ENCODE measurements around the gene TNFRSF1A.

Gene TNFRSF1A

DNA sequence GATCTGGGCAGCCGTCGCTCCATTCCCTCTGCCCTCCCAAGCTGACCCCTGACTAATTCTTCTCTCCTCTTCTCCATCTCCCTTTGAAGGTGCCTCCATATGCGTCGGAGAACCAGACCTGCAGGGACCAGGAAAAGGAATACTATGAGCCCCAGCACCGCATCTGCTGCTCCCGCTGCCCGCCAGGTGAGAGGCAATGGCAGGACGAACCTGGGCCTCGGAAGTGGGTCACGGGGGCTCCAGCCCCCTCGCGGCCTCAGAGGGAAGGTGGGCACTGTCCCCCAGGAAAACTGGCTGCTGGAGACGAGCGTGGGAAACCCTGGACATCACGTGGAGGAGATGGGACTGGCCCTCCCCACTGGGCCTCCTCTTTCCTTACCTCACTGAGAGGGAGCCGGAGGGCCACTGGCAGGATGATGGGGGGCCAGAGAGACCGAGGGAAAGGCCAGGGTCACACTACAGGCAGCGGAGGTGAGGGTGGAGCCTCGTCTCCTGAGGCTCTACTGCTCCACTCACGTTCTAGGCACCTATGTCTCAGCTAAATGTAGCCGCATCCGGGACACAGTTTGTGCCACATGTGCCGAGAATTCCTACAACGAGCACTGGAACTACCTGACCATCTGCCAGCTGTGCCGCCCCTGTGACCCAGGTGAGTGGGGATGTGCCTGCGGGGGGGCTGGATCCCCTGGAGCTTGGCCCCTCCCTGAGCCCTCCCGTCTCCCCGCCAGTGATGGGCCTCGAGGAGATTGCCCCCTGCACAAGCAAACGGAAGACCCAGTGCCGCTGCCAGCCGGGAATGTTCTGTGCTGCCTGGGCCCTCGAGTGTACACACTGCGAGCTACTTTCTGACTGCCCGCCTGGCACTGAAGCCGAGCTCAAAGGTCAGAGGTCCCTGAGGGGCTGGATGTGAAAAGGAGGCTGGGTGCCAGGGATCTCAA lies 42.9 kb upstream of the TNFRSF1A start:
- no peaks in the 10 kb centered on the region for H3K9me2 ChIP-seq (replicated peaks; ENCODE audit: control insufficient read depth, low read length)
- no peaks in the 10 kb centered on the region for H3K9me3 ChIP-seq (ENCODE audit: control insufficient read depth, insufficient read depth, low read length)
- H3K79me2 ChIP-seq (ENCODE audit: control insufficient read depth, low read length) = no peaks in the 10 kb centered on the region
- TF ChIP-seq EZH2phosphoT487 (IDR thresholded peaks at IDR 0.05; ENCODE audit: borderline replicate concordance, low read length) (no peak), CTCF (IDR thresholded peaks at IDR 0.05; ENCODE audit: low read depth, low read length, poor library complexity, severe bottlenecking) (no peak)
- H3K27me3 ChIP-seq (ENCODE audit: control insufficient read depth, low read length) = peaks cover 42% of the 10 kb centered on the region
- no peaks in the 10 kb centered on the region for H3F3A ChIP-seq (ENCODE audit: control insufficient read depth, insufficient read depth)
- no peaks in the 10 kb centered on the region for H4K20me1 ChIP-seq (ENCODE audit: control insufficient read depth, insufficient read depth, low read depth, low read length)
- H3K4me3 ChIP-seq (ENCODE audit: low read length) = no peak overlapping the region
- H3K4me2 ChIP-seq (ENCODE audit: low read length) = no peak overlapping the region
- H3K4me1 ChIP-seq (ENCODE audit: control insufficient read depth, low read length) = no peaks in the 10 kb centered on the region
- H3K36me3 ChIP-seq (ENCODE audit: control insufficient read depth, low read length) = no peaks in the 10 kb centered on the region
- no peak overlapping the region for H3K27ac ChIP-seq (ENCODE audit: low read depth, low read length)

DNA sequence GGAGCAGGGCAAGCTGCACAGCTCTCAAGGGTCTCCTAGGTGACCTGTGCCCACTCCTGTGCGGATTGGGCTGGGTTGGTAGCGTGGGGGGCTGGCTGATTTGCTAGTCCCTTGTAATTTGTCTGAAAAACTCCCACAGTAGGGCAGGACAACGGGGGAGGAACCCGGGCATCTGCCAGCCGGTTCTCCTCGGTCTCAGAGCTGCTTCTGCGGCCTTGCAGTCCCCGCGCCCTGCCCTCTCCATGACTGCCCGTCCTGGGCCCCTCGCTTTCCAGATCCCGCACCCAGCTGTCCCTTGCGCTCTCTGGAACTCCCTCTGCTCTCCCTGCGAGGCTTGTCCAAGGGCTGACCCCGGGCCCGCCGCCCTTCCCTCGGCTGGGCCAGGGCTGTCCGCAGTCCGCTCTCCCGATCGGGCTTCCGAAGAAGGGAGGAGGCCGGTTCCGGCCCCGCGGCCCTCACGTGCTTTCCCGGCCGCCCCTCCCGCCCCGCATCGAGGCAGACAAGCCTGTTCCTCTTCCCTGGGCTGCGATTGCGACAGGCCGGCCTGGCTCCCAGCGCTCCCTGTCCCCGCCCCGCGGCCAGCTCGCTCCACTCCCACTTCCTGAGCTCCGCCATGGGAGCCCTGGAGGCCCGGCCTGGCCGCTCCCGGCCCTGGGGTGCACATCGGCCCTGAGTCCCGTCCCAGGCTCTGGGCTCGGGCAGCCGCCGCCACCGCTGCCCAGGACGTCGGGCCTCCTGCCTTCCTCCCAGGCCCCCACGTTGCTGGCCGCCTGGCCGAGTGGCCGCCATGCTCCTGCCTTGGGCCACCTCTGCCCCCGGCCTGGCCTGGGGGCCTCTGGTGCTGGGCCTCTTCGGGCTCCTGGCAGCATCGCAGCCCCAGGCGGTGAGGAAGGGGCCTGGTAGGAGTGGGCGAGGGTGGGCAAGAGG lies 42.0 kb upstream of the TNFRSF1A start, which contains the start of gene LTBR:
LTBR (plus strand) TSS at position 591 of the 927 bp plus-strand sequence; CDS start at position 788, 197 bp downstream.
- no peak within 1 kb of the TSS for H3K27ac ChIP-seq (ENCODE audit: low read depth, low read length)
- no peak within 1 kb of the TSS for H3K4me2 ChIP-seq (ENCODE audit: low read length)
- H3K4me3 ChIP-seq (ENCODE audit: low read length) = no peak within 1 kb of the TSS

DNA sequence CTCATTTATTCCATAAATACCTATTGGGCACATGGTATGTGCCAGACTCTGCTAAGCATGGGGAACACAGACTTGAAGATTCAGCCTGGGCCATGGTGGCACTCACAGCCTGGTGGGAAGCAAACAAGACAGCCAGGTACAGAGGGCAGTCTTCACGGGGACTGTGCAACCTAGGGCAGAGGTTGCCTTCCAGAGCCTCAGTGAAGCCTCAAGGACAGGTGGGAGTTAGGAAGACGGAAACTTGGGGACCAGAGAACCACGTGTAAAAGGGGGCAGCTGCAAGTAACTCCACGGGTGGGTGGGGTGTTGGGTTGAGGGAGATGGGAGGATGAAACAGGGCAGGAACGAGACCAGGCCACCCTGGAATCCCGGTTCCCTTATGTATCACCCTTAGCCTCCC lies 41.1 kb upstream of the TNFRSF1A start:
- Histone ChIP-seq H3K79me2 (ENCODE audit: control insufficient read depth, low read length) (no peaks in the 10 kb centered on the region), H3F3A (ENCODE audit: control insufficient read depth, insufficient read depth) (no peaks in the 10 kb centered on the region), H3K36me3 (ENCODE audit: control insufficient read depth, low read length) (no peaks in the 10 kb centered on the region), H3K27ac (ENCODE audit: low read depth, low read length) (no peak overlapping the region), H3K4me1 (ENCODE audit: control insufficient read depth, low read length) (peaks cover 2% of the 10 kb centered on the region; the same call in 1 of the 2 replicates), H3K9me3 (ENCODE audit: control insufficient read depth, insufficient read depth, low read length) (no peaks in the 10 kb centered on the region), H3K27me3 (ENCODE audit: control insufficient read depth, low read length) (peaks cover 42% of the 10 kb centered on the region), H4K20me1 (ENCODE audit: control insufficient read depth, insufficient read depth, low read depth, low read length) (no peaks in the 10 kb centered on the region), H3K4me3 (ENCODE audit: low read length) (no peak overlapping the region), H3K4me2 (ENCODE audit: low read length) (no peak overlapping the region), H3K9me2 (replicated peaks; ENCODE audit: control insufficient read depth, low read length) (no peaks in the 10 kb centered on the region)
- TF ChIP-seq EZH2phosphoT487 (IDR thresholded peaks at IDR 0.05; ENCODE audit: borderline replicate concordance, low read length) = no peak
- TF ChIP-seq CTCF (IDR thresholded peaks at IDR 0.05; ENCODE audit: low read depth, low read length, poor library complexity, severe bottlenecking) = no peak

More for the DNA sequence above, 42.0 kb upstream of the TNFRSF1A start, which contains the start of gene LTBR:
- TF ChIP-seq CTCF (IDR thresholded peaks at IDR 0.05; ENCODE audit: low read depth, low read length, poor library complexity, severe bottlenecking) (no peak), EZH2phosphoT487 (IDR thresholded peaks at IDR 0.05; ENCODE audit: borderline replicate concordance, low read length) (no peak)
- H3K36me3 ChIP-seq (ENCODE audit: control insufficient read depth, low read length) = no peaks in the 10 kb centered on the region
- no peaks in the 10 kb centered on the region for H4K20me1 ChIP-seq (ENCODE audit: control insufficient read depth, insufficient read depth, low read depth, low read length)
- H3K79me2 ChIP-seq (ENCODE audit: control insufficient read depth, low read length) = no peaks in the 10 kb centered on the region
- H3K9me3 ChIP-seq (ENCODE audit: control insufficient read depth, insufficient read depth, low read length) = no peaks in the 10 kb centered on the region
- peaks cover 42% of the 10 kb centered on the region for H3K27me3 ChIP-seq (ENCODE audit: control insufficient read depth, low read length)
- no peaks in the 10 kb centered on the region for H3F3A ChIP-seq (ENCODE audit: control insufficient read depth, insufficient read depth)
- no peaks in the 10 kb centered on the region for H3K4me1 ChIP-seq (ENCODE audit: control insufficient read depth, low read length)
- H3K9me2 ChIP-seq (replicated peaks; ENCODE audit: control insufficient read depth, low read length) = no peaks in the 10 kb centered on the region

All from DOHH2 (cell line).